ENCODE data around the gene UPB1. TPM values are rescaled to one million over a fixed set of nuclear protein-coding genes. Genes with fewer than 3 reads are reported as not detected.

The UPB1 gene
- total and polyA plus RNA-seq, 2 experiments from 2014 or later, result 0.13 TPM; not detected in 1

DNA sequence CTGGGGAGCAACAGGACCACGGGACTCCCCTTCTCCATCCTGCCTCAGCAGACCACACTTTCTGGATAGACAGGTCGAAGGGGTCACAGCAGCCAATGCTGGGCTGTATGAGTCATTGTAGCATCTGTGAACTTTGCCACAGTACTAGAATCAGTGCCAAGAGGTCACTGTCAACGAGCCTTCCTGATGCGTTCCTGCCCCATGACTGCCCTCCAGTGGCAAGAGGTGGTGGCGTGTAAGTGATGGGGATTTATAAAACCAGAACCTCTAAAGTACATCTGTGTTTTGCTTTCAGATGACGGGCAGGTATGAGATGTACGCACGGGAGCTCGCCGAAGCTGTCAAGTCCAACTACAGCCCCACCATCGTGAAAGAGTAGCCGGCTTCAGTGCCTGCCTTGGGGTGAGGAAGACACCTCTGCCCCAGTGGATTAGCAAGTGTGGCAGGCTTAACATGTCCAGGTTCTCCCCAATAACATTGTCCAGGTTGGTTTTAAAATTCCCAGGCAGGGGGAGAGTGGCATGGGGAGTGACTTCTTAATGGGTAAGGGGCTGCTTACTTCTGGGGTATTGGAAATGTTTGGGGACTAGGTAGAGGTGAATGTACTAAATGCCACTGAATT lies 30.4 kb downstream of the UPB1 start:
- Histone ChIP-seq H2AFZ (peak overlapping the region; percentile 75; the same call in 1 of the 2 replicates), H3K9me2 (ENCODE audit: insufficient read depth) (no peaks in the 10 kb centered on the region), H3K27me3 (ENCODE audit: insufficient read depth) (no peaks in the 10 kb centered on the region), H3K27ac (ENCODE audit: low read depth) (no peak overlapping the region), H3K36me3 (ENCODE audit: insufficient read depth) (no peaks in the 10 kb centered on the region), H4K20me1 (replicated peaks; ENCODE audit: insufficient read depth) (no peaks in the 10 kb centered on the region), H3F3A (replicated peaks; ENCODE audit: low read depth) (no peaks in the 10 kb centered on the region), H3K4me1 (ENCODE audit: insufficient read depth) (no peaks in the 10 kb centered on the region; the same call in 1 of the 2 replicates), H3K4me3 (no peak overlapping the region), H3K4me2 (no peak overlapping the region), H3K79me2 (replicated peaks; ENCODE audit: insufficient read depth) (no peaks in the 10 kb centered on the region)
- TF ChIP-seq, protein P1, sequence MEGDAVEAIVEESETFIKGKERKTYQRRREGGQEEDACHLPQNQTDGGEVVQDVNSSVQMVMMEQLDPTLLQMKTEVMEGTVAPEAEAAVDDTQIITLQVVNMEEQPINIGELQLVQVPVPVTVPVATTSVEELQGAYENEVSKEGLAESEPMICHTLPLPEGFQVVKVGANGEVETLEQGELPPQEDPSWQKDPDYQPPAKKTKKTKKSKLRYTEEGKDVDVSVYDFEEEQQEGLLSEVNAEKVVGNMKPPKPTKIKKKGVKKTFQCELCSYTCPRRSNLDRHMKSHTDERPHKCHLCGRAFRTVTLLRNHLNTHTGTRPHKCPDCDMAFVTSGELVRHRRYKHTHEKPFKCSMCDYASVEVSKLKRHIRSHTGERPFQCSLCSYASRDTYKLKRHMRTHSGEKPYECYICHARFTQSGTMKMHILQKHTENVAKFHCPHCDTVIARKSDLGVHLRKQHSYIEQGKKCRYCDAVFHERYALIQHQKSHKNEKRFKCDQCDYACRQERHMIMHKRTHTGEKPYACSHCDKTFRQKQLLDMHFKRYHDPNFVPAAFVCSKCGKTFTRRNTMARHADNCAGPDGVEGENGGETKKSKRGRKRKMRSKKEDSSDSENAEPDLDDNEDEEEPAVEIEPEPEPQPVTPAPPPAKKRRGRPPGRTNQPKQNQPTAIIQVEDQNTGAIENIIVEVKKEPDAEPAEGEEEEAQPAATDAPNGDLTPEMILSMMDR (conservative IDR thresholded peaks at IDR 0.05; ENCODE audit: low read depth in 2 of 2), result peak; percentile 91 to 97
- no peak for TF ChIP-seq NANOG (IDR thresholded peaks at IDR 0.05; ENCODE audit: borderline replicate concordance)
- peak; percentile 82 for ATAC-seq
- Mint-ChIP-seq H3K4me1 (peaks cover 9% of the 10 kb centered on the region), H3K9me3 (no peaks in the 10 kb centered on the region), H3K4me3 (no peak overlapping the region), H3K27me3 (ENCODE audit: insufficient read depth, low read depth, poor library complexity) (peaks cover 4% of the 10 kb centered on the region), H3K36me3 (ENCODE audit: low read depth) (no peaks in the 10 kb centered on the region; the same call in 2 of the 3 replicates), H3K27ac (no peak overlapping the region)
- DNase-seq (ENCODE audit: low spot score), result peak; percentile 92

DNA sequence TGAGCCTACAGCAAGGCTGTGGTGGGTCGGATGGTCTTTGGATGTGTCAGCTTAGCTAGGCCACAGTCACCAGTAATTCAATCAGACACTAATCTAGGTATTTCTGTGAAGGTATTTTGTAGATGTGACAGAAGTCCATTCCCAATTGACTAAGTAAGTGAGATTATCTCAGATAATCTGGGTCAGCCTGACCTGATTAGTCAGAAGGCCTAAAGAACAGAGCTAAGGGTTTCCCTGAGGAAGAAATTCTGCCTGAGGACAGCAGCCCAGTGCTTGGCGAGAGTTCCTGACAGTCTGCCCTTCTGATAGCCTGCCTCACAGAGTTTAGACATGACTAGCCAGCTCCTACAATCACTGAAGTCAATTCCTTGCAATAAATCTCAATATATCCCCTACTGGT lies 31.1 kb downstream of the UPB1 start:
- H3F3A ChIP-seq (replicated peaks; ENCODE audit: low read depth), result no peaks in the 10 kb centered on the region
- no peak overlapping the region for H3K4me2 ChIP-seq
- no peak overlapping the region for H3K4me3 Mint-ChIP-seq
- no peak overlapping the region for H3K27ac Mint-ChIP-seq
- no peak overlapping the region for H2AFZ ChIP-seq
- no peak overlapping the region for H3K4me3 ChIP-seq
- H3K36me3 Mint-ChIP-seq (ENCODE audit: low read depth), result no peaks in the 10 kb centered on the region
- DNase-seq (ENCODE audit: low spot score), result no peak
- no peaks in the 10 kb centered on the region for H3K9me3 Mint-ChIP-seq
- no peak overlapping the region for H3K27ac ChIP-seq (ENCODE audit: low read depth)
- no peaks in the 10 kb centered on the region for H3K79me2 ChIP-seq (replicated peaks; ENCODE audit: insufficient read depth)
- no peak for ATAC-seq
- H4K20me1 ChIP-seq (replicated peaks; ENCODE audit: insufficient read depth), result no peaks in the 10 kb centered on the region
- H3K4me1 ChIP-seq (ENCODE audit: insufficient read depth), result no peaks in the 10 kb centered on the region; the same call in 1 of the 2 replicates
- TF ChIP-seq CREB1 (CRISPR knock-in tag; IDR thresholded peaks at IDR 0.05; ENCODE audit: low read depth), result no peak
- no peak for TF ChIP-seq EZH2phosphoT487 (IDR thresholded peaks at IDR 0.05; ENCODE audit: unreplicated experiment)
- H3K27me3 ChIP-seq (ENCODE audit: insufficient read depth), result no peaks in the 10 kb centered on the region
- no peaks in the 10 kb centered on the region for H3K36me3 ChIP-seq (ENCODE audit: insufficient read depth)
- H3K9me2 ChIP-seq (ENCODE audit: insufficient read depth), result no peaks in the 10 kb centered on the region
- H3K27me3 Mint-ChIP-seq (ENCODE audit: insufficient read depth, low read depth, poor library complexity), result peaks cover 4% of the 10 kb centered on the region
- H3K4me1 Mint-ChIP-seq, result peaks cover 9% of the 10 kb centered on the region; the same call in 2 of the 3 replicates

DNA sequence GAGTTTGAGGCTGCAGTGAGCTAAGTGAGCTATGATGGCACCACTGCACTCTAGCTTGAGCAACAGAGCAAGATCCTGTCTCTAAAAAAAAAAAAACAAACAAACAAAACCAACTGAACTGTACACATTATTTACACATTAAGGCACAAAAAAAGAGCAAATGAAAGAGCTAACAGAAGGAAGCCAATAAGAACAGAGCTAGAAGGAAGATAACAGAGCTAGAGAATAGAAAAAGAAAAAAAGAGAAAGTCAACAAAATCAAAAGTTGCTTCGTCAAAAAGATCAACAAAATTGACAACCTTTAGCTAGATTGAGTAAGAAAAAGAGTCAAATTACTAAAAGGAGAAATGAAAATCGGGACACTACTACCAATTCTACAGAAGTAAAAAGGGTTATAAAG lies 34.8 kb downstream of the UPB1 start:
- H3K27ac Mint-ChIP-seq, result no peak overlapping the region
- peaks cover 5% of the 10 kb centered on the region; the same call in 2 of the 3 replicates for H3K4me1 Mint-ChIP-seq
- Histone ChIP-seq H2AFZ (no peak overlapping the region), H3K27me3 (ENCODE audit: insufficient read depth) (no peaks in the 10 kb centered on the region), H3K27ac (ENCODE audit: low read depth) (no peak overlapping the region), H3K36me3 (ENCODE audit: insufficient read depth) (no peaks in the 10 kb centered on the region), H3K4me2 (no peak overlapping the region), H3K79me2 (replicated peaks; ENCODE audit: insufficient read depth) (no peaks in the 10 kb centered on the region), H3K9me2 (ENCODE audit: insufficient read depth) (no peaks in the 10 kb centered on the region), H3F3A (replicated peaks; ENCODE audit: low read depth) (no peaks in the 10 kb centered on the region), H4K20me1 (replicated peaks; ENCODE audit: insufficient read depth) (no peaks in the 10 kb centered on the region), H3K4me1 (ENCODE audit: insufficient read depth) (no peaks in the 10 kb centered on the region), H3K4me3 (no peak overlapping the region)
- DNase-seq (ENCODE audit: low spot score), result no peak
- H3K9me3 Mint-ChIP-seq, result no peaks in the 10 kb centered on the region
- H3K27me3 Mint-ChIP-seq (ENCODE audit: insufficient read depth, low read depth, poor library complexity), result peaks cover 4% of the 10 kb centered on the region
- no peaks in the 10 kb centered on the region for H3K36me3 Mint-ChIP-seq (ENCODE audit: low read depth)
- H3K4me3 Mint-ChIP-seq, result no peak overlapping the region
- ATAC-seq, result no peak
- TF ChIP-seq ZNF114 (CRISPR knock-in tag; IDR thresholded peaks at IDR 0.05) (no peak), EZH2phosphoT487 (IDR thresholded peaks at IDR 0.05; ENCODE audit: unreplicated experiment) (no peak), NANOG (IDR thresholded peaks at IDR 0.05; ENCODE audit: borderline replicate concordance) (no peak), STAT1 (IDR thresholded peaks at IDR 0.05; ENCODE audit: unreplicated experiment) (no peak), POLR2AphosphoS5 (IDR thresholded peaks at IDR 0.05; ENCODE audit: low read depth) (no peak), ZNF331 (CRISPR knock-in tag; IDR thresholded peaks at IDR 0.05; ENCODE audit: low read depth) (no peak), CREB1 (CRISPR knock-in tag; IDR thresholded peaks at IDR 0.05; ENCODE audit: low read depth) (no peak)
- TF ChIP-seq, protein P2, sequence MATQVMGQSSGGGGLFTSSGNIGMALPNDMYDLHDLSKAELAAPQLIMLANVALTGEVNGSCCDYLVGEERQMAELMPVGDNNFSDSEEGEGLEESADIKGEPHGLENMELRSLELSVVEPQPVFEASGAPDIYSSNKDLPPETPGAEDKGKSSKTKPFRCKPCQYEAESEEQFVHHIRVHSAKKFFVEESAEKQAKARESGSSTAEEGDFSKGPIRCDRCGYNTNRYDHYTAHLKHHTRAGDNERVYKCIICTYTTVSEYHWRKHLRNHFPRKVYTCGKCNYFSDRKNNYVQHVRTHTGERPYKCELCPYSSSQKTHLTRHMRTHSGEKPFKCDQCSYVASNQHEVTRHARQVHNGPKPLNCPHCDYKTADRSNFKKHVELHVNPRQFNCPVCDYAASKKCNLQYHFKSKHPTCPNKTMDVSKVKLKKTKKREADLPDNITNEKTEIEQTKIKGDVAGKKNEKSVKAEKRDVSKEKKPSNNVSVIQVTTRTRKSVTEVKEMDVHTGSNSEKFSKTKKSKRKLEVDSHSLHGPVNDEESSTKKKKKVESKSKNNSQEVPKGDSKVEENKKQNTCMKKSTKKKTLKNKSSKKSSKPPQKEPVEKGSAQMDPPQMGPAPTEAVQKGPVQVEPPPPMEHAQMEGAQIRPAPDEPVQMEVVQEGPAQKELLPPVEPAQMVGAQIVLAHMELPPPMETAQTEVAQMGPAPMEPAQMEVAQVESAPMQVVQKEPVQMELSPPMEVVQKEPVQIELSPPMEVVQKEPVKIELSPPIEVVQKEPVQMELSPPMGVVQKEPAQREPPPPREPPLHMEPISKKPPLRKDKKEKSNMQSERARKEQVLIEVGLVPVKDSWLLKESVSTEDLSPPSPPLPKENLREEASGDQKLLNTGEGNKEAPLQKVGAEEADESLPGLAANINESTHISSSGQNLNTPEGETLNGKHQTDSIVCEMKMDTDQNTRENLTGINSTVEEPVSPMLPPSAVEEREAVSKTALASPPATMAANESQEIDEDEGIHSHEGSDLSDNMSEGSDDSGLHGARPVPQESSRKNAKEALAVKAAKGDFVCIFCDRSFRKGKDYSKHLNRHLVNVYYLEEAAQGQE (IDR thresholded peaks at IDR 0.05; ENCODE audit: unreplicated experiment), result no peak
